Measurements from ENCODE around the gene PALM3. TPM values are rescaled to one million over a fixed set of nuclear protein-coding genes. Genes with fewer than 3 reads are reported as not detected.

The PALM3 gene
- total RNA-seq, 1 donor from 2014 or later = not detected

- Histone ChIP-seq H3F3A (ENCODE audit: low read depth) (no peaks in the 10 kb centered on the region), H3K4me3 (no peak overlapping the region), H3K27me3 (no peaks in the 10 kb centered on the region), H2AFZ (replicated peaks) (no peak overlapping the region), H3K27ac (no peak overlapping the region), H4K20me1 (ENCODE audit: low read depth) (peaks cover 3% of the 10 kb centered on the region), H3K9ac (no peak overlapping the region), H3K4me2 (no peak overlapping the region), H3K4me1 (no peaks in the 10 kb centered on the region), H3K36me3 (no peaks in the 10 kb centered on the region), H3K9me3 (ENCODE audit: low read depth) (no peaks in the 10 kb centered on the region), H3K79me2 (ENCODE audit: low read depth) (no peaks in the 10 kb centered on the region)
- Mint-ChIP-seq H3K36me3 (peaks cover 7% of the 10 kb centered on the region), H3K4me1 (no peaks in the 10 kb centered on the region), H3K27ac (no peak overlapping the region), H3K9me3 (no peaks in the 10 kb centered on the region), H3K27me3 (ENCODE audit: insufficient read depth, low read depth) (no peaks in the 10 kb centered on the region), H3K4me3 (no peak overlapping the region)
- no peak for DNase-seq (ENCODE audit: low spot score)
- TF ChIP-seq CTCF (IDR thresholded peaks at IDR 0.05) = no peak
- TF ChIP-seq EZH2phosphoT487 (IDR thresholded peaks at IDR 0.05) = no peak
- TF ChIP-seq EZH2 (IDR thresholded peaks at IDR 0.05) = no peak
These were observed 41.4 kb upstream of the PALM3 start for GRCh38 chr19:14103310-14103709.

GRCh38 chr19:14102756-14103155, 40.9 kb upstream of the PALM3 start:
- no peaks in the 10 kb centered on the region for H3K27me3 Mint-ChIP-seq (ENCODE audit: insufficient read depth, low read depth)
- no peak overlapping the region for H3K27ac Mint-ChIP-seq

GRCh38 chr19:14102102-14102696, 40.3 kb upstream of the PALM3 start:
- no peaks in the 10 kb centered on the region for H3K27me3 ChIP-seq
- H3K4me1 ChIP-seq = no peaks in the 10 kb centered on the region
- Mint-ChIP-seq H3K9me3 (no peaks in the 10 kb centered on the region), H3K4me3 (no peak overlapping the region), H3K27me3 (ENCODE audit: insufficient read depth, low read depth) (no peaks in the 10 kb centered on the region), H3K27ac (no peak overlapping the region), H3K4me1 (no peaks in the 10 kb centered on the region), H3K36me3 (peaks cover 14% of the 10 kb centered on the region)
- no peak overlapping the region for H3K4me3 ChIP-seq
- H3K4me2 ChIP-seq = no peak overlapping the region
- no peak for DNase-seq (ENCODE audit: low spot score)
- no peak overlapping the region for H3K9ac ChIP-seq
- no peak overlapping the region for H2AFZ ChIP-seq (replicated peaks)
- H3K79me2 ChIP-seq (ENCODE audit: low read depth) = no peaks in the 10 kb centered on the region
- TF ChIP-seq CTCF (IDR thresholded peaks at IDR 0.05) (no peak), EZH2phosphoT487 (IDR thresholded peaks at IDR 0.05) (no peak), EZH2 (IDR thresholded peaks at IDR 0.05) (no peak)
- no peaks in the 10 kb centered on the region for H3F3A ChIP-seq (ENCODE audit: low read depth)
- peaks cover 3% of the 10 kb centered on the region for H4K20me1 ChIP-seq (ENCODE audit: low read depth)
- no peaks in the 10 kb centered on the region for H3K36me3 ChIP-seq
- no peaks in the 10 kb centered on the region for H3K9me3 ChIP-seq (ENCODE audit: low read depth)
- no peak overlapping the region for H3K27ac ChIP-seq

More at GRCh38 chr19:14102756-14103155, 40.9 kb upstream of the PALM3 start:
- Histone ChIP-seq H3K9ac (no peak overlapping the region), H2AFZ (replicated peaks) (no peak overlapping the region), H3K9me3 (ENCODE audit: low read depth) (no peaks in the 10 kb centered on the region), H3K79me2 (ENCODE audit: low read depth) (no peaks in the 10 kb centered on the region), H3K4me2 (no peak overlapping the region), H4K20me1 (ENCODE audit: low read depth) (peaks cover 3% of the 10 kb centered on the region), H3K4me1 (no peaks in the 10 kb centered on the region), H3F3A (ENCODE audit: low read depth) (no peaks in the 10 kb centered on the region), H3K36me3 (no peaks in the 10 kb centered on the region), H3K4me3 (no peak overlapping the region), H3K27ac (no peak overlapping the region), H3K27me3 (no peaks in the 10 kb centered on the region)
- Mint-ChIP-seq H3K9me3 (no peaks in the 10 kb centered on the region), H3K4me3 (no peak overlapping the region), H3K36me3 (peaks cover 12% of the 10 kb centered on the region), H3K4me1 (no peaks in the 10 kb centered on the region)
- no peak for TF ChIP-seq EZH2 (IDR thresholded peaks at IDR 0.05)
- TF ChIP-seq CTCF (IDR thresholded peaks at IDR 0.05) = no peak
- no peak for TF ChIP-seq EZH2phosphoT487 (IDR thresholded peaks at IDR 0.05)
- no peak for DNase-seq (ENCODE audit: low spot score)
